AG09319 (cell line): ENCODE results near the gene ADAMTS17.

Experiments
- DNase-seq: peaks from one replicate; pipeline ENCODE4 v3.0.0-alpha.2; 2010; ENCODE audit warnings: low read depth; ENCODE audit errors: extremely low read depth
- TF ChIP-seq, protein P1 (sequence below): IDR thresholded peaks from 2 replicates; pipeline ENCODE4 v1.5.1; 2011; ENCODE audit warnings: low read depth, mild to moderate bottlenecking, inconsistent platforms, low read length, moderate library complexity

Gene ADAMTS17

GRCh38 chr15:100020614-100021013 is 321.2 kb downstream of the ADAMTS17 start:
- DNase-seq: no peak
- TF ChIP-seq, protein P1, sequence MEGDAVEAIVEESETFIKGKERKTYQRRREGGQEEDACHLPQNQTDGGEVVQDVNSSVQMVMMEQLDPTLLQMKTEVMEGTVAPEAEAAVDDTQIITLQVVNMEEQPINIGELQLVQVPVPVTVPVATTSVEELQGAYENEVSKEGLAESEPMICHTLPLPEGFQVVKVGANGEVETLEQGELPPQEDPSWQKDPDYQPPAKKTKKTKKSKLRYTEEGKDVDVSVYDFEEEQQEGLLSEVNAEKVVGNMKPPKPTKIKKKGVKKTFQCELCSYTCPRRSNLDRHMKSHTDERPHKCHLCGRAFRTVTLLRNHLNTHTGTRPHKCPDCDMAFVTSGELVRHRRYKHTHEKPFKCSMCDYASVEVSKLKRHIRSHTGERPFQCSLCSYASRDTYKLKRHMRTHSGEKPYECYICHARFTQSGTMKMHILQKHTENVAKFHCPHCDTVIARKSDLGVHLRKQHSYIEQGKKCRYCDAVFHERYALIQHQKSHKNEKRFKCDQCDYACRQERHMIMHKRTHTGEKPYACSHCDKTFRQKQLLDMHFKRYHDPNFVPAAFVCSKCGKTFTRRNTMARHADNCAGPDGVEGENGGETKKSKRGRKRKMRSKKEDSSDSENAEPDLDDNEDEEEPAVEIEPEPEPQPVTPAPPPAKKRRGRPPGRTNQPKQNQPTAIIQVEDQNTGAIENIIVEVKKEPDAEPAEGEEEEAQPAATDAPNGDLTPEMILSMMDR: no peak

- DNase-seq: no peak
- TF ChIP-seq, protein P1: no peak
Measured at GRCh38 chr15:100020189-100020588, 321.6 kb downstream of the ADAMTS17 start.

DNA sequence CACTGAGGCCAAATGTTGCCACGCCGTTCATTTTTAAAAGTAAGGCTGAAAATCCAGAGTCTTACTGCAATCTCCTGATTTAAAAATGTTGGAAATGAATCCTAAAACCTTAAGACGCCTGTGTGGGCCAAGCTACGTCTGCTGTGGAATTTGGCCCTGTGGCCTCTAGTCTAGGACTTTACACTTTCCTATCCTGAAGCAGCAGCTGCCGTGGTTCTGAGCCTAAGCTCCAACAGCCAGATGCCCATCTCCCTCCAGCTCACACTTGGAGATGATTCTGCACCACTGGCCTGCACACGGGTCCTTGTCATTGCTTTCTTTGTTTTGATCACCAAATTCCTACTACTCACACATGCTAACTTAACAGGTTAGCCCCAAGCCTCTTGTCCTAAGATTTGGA is 322.2 kb downstream of the ADAMTS17 start:
- TF ChIP-seq, protein P1: no peak
- no peak for DNase-seq

GRCh38 chr15:100018191-100018590 is 323.6 kb downstream of the ADAMTS17 start:
- TF ChIP-seq, protein P1: no peak
- DNase-seq: no peak

DNA sequence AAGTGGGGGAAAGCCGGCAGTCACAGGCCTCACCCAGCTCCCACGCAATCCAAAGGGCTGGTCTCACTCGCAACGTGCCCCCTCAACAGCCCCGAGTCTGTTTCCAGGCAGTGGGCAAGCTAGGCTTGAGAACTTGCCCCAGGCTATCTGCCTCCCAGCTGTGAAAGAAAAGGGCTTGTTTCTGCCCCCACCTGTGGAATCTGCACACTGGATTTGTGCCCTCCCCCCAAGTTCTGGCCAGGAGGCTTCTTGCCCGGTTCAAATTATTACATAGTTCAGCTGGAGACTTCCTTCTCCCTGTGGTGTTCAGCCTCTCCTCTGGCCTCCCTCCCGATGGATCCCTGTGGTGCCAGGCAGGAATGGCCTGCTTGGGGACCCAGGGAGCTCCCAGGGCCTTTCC is 324.6 kb downstream of the ADAMTS17 start:
- TF ChIP-seq, protein P1: no peak

GRCh38 chr15:100016632-100017031 is 325.1 kb downstream of the ADAMTS17 start:
- TF ChIP-seq, protein P1: no peak
- no peak for DNase-seq

More for the DNA sequence above, 324.6 kb downstream of the ADAMTS17 start:
- DNase-seq: no peak

GRCh38 chr15:100011235-100011634 is 330.5 kb downstream of the ADAMTS17 start:
- TF ChIP-seq, protein P1: no peak

DNA sequence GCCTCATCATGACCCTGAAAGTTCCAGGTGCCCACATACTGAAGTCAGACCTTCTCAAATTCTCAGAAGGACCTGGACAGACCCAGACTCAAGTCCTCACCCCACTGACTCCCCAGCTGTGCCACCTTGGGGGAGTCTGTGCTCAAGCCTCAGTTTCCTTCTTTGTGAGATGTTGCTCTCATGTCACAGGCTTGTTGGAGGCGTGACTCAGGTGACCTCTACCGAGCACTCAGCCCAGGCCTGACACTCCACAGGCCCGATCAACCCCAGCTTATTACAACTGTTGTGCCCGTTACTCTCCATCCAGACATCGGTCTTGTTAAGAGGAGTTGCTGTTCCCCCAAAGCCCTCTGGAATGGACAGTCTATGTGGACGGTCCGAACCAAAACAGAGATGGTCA is 332.4 kb downstream of the ADAMTS17 start:
- TF ChIP-seq, protein P1: no peak
- no peak for DNase-seq

More at GRCh38 chr15:100011235-100011634, 330.5 kb downstream of the ADAMTS17 start:
- no peak for DNase-seq
